Measurements from ENCODE around the gene MTHFD1L. TPM values are rescaled to one million over a fixed set of nuclear protein-coding genes. Genes with fewer than 3 reads are reported as not detected.

The MTHFD1L gene
- total and polyA plus RNA-seq, 2 of the 8 experiments (the other 6 are each of a cell fraction or from before 2014, with no cell fraction given) = 29.2 to 105 TPM

DNA sequence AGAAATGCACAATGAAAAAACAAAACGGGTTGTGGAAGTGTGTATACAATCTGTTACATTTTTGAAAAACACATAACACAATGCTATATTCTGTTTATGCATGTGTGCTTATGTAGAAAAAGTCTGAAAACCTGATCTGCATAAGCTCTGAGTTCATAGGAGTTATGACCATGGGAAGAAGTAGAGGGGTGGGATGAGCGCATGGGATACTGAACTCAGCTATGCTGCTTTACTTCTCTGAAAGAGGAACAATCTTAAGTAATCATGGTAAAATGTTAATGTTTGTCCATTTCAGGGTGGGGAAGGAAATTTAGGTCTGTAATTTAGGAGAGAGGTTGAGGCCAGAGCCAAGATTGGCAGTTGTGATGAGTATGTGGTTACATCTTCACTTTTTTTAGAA is 126.8 kb downstream of the MTHFD1L start (continued):
- no peak for TF ChIP-seq RFX5 (IDR thresholded peaks at IDR 0.05; ENCODE audit: borderline replicate concordance, low read depth, low read length)

Data from H1 (cell line).